ENCODE data around the gene VPS13A. TPM values are rescaled to one million over a fixed set of nuclear protein-coding genes. Genes with fewer than 3 reads are reported as not detected.

Gene VPS13A
- total RNA-seq, 2 donors from 2014 or later: 42.5 to 54.4 TPM

DNA sequence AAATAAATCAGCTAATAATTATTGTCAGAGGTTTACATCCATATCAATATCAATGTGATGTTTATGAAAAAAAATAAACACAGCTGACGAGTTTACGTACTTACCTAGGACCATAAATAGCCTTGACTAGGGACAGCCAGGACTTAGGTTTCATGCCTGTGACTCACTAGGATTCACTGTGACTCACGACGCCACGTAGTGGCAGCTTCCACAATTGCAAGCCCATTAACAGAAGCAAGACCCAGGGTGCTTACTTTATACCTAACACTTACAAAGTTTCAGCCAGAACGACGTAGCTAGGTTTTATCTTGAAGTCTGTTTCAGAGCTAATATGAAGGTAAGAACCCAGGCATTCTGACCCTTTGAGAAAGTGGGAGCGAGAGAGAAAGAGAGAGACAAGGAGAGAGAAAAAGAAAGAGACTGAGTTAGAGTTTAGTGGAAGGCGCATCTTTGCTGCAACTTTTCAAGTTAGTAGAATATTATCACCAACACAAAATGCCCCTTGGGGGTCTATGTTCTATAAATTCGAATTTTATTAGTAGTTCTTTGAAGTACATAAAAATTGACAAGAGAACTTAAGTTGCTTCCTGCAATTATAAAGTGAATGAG, 279.6 kb downstream of the VPS13A start:
- peak; percentile 92 for ATAC-seq
- intact Hi-C loops (cut with DNase I): loop anchor here (10.0 kb wide), 1 partner anchor 298 kb away; no protein-coding TSS in a partner anchor
- no peak overlapping the region for H3K27ac ChIP-seq

DNA sequence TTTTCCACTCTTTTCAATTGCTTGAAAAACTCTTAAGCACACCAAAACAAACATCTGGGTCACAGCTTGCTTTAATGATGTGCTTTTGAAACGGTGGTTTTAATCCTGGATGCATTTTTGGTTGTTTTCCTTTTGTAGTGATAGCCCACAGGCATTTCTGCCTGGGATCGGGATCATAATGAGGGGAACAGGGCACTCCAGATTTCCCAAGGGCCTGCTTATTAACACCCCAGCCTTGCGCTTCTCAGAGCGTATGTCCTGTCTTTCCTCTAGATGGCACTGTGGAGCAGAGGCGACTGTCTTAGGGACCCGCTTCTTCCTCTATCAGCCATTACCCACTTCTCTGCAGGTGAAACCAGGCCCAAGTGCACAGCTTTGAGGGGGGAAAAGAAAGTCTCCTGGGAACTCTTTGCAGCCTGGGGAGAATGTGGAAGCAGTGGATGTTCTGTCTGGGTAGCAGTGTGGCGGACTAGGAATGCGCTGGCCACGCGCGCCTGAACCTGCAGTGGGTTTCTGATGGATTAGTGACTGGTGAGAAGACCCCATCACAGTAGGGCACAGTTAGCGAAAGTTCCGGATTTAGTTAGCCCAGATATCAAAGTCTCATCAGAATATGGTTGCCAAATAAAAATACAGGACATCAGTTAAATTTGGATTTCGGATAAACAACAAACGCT, 280.7 kb downstream of the VPS13A start:
- Histone ChIP-seq H3K36me3 (replicated peaks in 1 of 2; ENCODE audit: insufficient read depth in 1 of 2, low read depth in 2 of 2) (no peaks in the 10 kb centered on the region), H3K4me3 (no peak overlapping the region), H3K4me1 (peaks cover 6% of the 10 kb centered on the region), H3K27me3 (no peaks in the 10 kb centered on the region), H3K9me3 (no peaks in the 10 kb centered on the region), H3K27ac (no peak overlapping the region)
- TF ChIP-seq, protein P1, sequence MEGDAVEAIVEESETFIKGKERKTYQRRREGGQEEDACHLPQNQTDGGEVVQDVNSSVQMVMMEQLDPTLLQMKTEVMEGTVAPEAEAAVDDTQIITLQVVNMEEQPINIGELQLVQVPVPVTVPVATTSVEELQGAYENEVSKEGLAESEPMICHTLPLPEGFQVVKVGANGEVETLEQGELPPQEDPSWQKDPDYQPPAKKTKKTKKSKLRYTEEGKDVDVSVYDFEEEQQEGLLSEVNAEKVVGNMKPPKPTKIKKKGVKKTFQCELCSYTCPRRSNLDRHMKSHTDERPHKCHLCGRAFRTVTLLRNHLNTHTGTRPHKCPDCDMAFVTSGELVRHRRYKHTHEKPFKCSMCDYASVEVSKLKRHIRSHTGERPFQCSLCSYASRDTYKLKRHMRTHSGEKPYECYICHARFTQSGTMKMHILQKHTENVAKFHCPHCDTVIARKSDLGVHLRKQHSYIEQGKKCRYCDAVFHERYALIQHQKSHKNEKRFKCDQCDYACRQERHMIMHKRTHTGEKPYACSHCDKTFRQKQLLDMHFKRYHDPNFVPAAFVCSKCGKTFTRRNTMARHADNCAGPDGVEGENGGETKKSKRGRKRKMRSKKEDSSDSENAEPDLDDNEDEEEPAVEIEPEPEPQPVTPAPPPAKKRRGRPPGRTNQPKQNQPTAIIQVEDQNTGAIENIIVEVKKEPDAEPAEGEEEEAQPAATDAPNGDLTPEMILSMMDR (IDR thresholded peaks at IDR 0.05): peak; percentile 66 to 84 (median 74)
- TF ChIP-seq POLR2A (IDR thresholded peaks at IDR 0.05): no peak
- DNase-seq (peak; percentile 59 to 72 (median 68)), ATAC-seq (peak; percentile 75)
- WGBS, 2 donors: 49 to 54% methylated on average over 15 of the region's 15 CpGs
- intact Hi-C loops (cut with DNase I): loop anchor here (10.0 kb wide), 1 partner anchor 297 kb away; no protein-coding TSS in a partner anchor

More for the DNA sequence above, 279.6 kb downstream of the VPS13A start:
- no peak for TF ChIP-seq POLR2A (IDR thresholded peaks at IDR 0.05)
- TF ChIP-seq, protein P1 (IDR thresholded peaks at IDR 0.05): peak; percentile 80 to 93 (median 86)
- Histone ChIP-seq H3K36me3 (replicated peaks in 1 of 2; ENCODE audit: insufficient read depth in 1 of 2, low read depth in 2 of 2) (no peaks in the 10 kb centered on the region), H3K4me3 (no peak overlapping the region), H3K27me3 (no peaks in the 10 kb centered on the region), H3K4me1 (peaks cover 6% of the 10 kb centered on the region), H3K9me3 (no peaks in the 10 kb centered on the region)
- 14 to 16% methylated on average over 10 of the region's 10 CpGs for WGBS, 2 donors
- DNase-seq: peak; percentile 90 to 95 (median 90)

DNA sequence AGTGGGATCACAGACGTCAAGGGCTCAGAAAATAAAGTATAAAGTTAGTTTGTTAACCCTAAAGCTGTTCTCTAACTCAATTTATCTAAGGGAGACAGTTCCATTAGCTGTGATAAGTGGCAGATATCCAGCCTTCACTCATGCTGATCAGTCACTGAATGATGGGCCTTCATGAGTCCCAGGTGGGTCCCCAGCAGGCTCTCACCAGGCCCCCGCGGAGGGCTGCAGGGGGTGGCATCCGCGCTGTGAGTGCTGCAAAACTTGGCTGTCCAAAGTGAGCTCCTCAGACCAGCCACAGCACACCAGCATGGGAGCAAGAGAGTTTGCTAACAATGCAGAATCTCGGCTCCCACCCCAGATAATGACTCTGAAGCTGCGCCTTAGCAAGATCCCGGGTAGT, 283.6 kb downstream of the VPS13A start:
- H3K36me3 ChIP-seq (replicated peaks in 1 of 2; ENCODE audit: insufficient read depth in 1 of 2, low read depth in 2 of 2): no peaks in the 10 kb centered on the region
- no peaks in the 10 kb centered on the region for H3K27me3 ChIP-seq
- no peak overlapping the region for H3K27ac ChIP-seq
- ATAC-seq: no peak
- peaks cover 6% of the 10 kb centered on the region for H3K4me1 ChIP-seq
- DNase-seq: no peak
- H3K9me3 ChIP-seq: no peaks in the 10 kb centered on the region
- WGBS, 2 donors: 72 to 75% methylated on average over 8 of the region's 8 CpGs
- TF ChIP-seq POLR2A (IDR thresholded peaks at IDR 0.05): no peak
- TF ChIP-seq, protein P1 (IDR thresholded peaks at IDR 0.05): no peak
- intact Hi-C loops (cut with DNase I): no loop called here
- no peak overlapping the region for H3K4me3 ChIP-seq

DNA sequence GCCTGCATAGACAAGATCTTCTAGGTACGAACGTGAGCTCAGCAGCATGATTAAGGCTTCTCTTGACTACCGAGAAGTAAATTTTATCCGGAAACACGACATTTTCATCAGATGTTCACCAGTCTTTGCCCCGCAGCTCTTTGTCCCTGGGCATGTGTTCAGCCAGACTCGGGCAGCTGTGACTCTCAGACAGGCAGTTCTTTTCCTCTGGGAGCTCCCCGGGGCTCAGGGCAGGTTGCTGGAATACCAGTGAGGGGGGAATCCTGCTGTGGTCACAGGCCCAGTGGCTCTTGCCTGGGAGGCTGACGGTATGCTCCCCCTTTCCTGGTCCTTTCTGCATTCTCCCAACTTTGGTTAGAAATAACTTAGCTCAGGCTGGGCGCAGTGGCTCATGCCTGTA, 284.7 kb downstream of the VPS13A start:
- Histone ChIP-seq H3K4me3 (no peak overlapping the region), H3K27ac (no peak overlapping the region), H3K36me3 (replicated peaks in 1 of 2; ENCODE audit: insufficient read depth in 1 of 2, low read depth in 2 of 2) (no peaks in the 10 kb centered on the region), H3K27me3 (no peaks in the 10 kb centered on the region), H3K9me3 (no peaks in the 10 kb centered on the region), H3K4me1 (peaks cover 6% of the 10 kb centered on the region)
- intact Hi-C loops (cut with DNase I): no loop called here
- ATAC-seq (no peak), DNase-seq (no peak)
- TF ChIP-seq, protein P1 (IDR thresholded peaks at IDR 0.05): no peak
- TF ChIP-seq POLR2A (IDR thresholded peaks at IDR 0.05): no peak
- WGBS, 2 donors: 69 to 72% methylated on average over 10 of the region's 10 CpGs
